Effector CD4-positive, alpha-beta T cell (primary cell): ENCODE data around the gene FKBP1B.
"Not testable (repeated sequence)": the region's sequence is repeated elsewhere in the genome, so short reads cannot be mapped to it uniquely, and the experiment has no call there.

Experiments used
- DNase-seq: peaks from one replicate; pipeline ENCODE4 v3.0.0-alpha.2; 2020

FKBP1B gene

DNA sequence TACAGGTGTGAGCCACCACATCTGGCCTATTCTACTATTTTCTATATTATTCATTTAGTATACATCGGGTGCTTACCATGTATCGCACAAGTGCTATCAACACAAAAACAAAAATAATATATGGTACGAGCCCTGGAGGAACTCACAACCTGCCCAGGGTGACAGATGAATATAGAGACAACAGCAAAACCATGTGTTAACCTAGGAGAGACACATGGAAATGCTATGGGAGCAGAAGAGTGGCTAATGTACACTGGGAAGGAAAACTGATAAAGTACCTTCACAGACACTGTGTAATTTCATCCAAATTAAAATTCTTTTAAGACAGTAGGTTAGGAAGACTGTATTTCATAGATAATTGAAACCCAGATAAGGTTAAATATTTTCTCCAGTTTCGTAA lies 22.7 kb downstream of the FKBP1B start:
- DNase-seq: no peak

DNA sequence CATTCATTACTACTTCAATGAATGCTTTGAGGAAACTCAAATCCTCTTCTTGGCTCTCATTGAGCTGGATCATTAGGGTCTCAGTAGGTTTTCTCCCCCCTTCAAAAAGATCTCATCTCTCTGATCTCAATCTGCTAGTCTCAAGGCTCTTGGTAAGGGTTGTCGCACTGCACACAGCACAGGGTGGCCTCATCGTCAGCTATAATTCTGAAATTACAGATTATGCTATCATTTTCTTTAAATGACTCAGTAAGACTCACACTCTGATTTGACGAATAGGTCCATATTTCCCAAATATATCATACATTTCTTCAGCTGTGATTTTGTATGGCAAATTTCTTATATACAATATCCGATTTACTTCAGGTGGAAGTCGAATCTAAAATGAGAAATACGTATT lies 24.3 kb downstream of the FKBP1B start:
- DNase-seq: no peak

DNA sequence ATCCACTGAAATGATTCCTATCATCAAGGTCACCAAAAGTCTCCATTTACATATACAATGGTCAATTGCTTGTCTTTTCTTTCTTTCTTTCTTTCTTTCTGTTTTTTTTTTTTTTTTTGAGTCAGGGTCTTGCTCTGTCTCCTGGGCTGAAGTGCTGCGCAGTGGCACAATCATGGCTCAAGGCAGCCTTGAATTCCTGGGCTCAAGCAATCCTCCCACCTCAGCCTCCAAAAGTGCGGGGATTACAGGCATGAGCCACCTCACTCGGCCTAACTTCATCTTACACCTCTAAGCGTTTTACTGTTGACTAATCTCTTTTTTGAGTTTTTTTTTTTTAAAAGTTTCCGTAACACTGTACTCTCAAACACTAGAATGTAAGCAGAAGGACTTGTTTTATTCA lies 25.7 kb downstream of the FKBP1B start:
- DNase-seq: no peak

DNA sequence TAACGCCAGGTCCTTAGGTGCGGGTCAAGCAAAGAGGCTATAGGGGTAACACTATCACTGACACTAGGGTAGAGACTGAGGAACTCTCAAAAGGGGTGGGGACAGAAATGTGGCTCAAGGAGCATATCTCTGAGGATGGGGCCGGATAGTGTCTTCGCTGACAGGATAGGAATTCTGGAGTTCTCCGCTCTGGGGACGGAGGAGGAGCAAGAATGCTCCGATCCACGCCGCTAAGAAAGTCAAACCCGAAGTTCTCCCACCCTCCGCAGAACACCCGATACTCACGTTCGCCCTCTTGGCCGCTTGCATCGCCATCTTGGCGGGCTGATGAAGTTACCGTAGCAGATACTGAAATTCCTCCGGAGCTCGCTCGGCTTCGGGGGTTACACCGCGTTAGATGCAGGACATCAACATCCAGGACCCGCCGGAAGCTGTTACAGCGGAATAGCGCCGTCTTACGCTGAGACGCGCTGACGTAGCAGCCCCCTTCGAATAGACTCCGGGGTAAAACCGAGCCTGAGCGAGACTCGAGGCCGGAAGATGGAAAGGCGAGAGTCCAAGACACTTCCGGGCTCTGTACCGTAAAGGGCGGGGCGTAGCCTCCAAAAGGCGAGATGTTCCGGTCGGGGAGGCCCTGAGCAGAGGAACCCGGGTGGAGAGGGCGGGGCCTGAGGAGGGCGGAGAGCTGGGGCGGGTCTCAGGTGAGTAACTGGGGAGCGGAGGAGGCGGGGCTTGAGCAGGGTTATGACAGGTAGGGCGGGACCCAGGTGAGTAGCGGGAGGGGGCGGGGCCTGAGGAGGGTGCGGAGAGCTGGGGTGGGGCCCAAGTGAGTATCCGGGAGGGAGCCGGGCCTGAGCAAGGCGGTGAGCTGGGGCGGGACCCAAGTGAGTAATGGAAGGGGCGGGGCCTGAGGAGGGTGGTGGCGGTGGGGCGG lies 26.6 kb downstream of the FKBP1B start, which contains the start of gene SF3B6:
SF3B6 (minus strand) TSS at position 412 of the 934 bp plus-strand sequence; CDS start at position 315, 97 bp downstream.
- DNase-seq: peak; percentile 99

DNA sequence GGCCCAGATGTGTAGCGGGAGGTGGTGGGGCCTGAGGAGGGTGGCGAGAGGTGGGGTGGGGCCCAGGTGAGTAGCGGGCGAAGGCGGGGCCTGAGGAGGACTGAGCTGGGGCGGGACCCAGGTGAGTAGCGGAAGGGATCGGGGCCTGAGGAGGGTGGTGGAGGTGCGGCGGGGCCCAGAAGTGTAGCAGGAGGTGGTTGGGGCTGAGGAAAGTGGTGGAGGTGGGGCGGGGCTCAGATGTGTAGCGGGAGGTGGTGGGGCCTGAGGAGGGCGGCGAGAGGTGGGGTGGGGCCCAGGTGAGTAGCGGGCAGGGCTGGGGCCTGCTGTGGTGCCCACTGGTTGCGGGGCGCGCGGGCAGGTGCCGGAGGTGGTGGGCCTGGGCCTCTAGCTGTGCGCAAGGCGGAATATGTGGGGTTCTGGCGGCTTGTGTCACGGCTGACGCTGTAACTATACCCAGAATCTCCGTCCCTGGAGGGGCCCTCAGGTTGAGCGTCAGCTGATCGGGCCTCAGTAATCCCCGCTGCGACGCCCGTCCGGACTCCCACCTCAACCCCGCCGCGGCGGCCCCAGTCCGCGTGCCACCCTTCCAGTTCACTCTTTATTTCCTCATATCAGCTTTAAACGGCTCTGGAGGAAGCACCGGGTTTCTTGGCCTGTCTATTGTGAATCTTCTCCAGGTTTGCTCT lies 27.5 kb downstream of the FKBP1B start:
- no peak for DNase-seq

DNA sequence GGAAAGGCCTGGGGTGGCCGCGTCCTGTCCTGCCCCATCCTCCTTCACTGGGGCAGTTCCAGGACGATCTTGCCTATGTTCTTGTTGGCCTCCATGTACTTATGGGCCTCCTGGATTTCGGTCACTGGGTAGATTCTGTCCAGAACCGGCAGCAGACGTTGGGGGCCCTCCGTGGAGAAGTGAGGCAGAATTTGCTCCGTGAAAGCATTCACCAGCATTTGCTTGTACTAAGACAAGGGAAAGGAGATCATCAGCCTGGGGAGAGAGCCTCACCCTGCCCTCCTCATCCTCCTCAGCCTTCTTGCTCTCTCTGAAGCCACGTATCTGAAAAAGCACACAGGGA lies 28.0 kb downstream of the FKBP1B start:
- DNase-seq: no peak

DNA sequence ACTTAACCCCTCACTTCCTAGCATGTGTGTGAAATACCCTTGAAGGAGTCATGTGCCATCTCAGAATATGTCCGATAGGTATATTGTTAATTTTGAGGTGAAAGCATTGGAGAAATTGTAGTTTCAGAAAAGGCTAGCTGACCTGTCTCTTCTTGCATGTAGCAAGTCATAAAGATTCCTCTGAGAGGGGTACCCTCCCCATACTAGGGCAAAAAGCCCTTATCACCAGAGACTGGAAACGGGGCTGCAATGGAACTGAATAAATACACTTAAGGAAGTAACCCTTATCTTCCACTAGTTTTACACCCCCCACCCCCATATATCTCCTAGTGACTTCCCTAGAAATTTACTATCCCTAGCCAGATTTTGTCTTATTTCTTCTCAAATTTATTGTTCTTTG lies 28.3 kb downstream of the FKBP1B start:
- DNase-seq: no peak

DNA sequence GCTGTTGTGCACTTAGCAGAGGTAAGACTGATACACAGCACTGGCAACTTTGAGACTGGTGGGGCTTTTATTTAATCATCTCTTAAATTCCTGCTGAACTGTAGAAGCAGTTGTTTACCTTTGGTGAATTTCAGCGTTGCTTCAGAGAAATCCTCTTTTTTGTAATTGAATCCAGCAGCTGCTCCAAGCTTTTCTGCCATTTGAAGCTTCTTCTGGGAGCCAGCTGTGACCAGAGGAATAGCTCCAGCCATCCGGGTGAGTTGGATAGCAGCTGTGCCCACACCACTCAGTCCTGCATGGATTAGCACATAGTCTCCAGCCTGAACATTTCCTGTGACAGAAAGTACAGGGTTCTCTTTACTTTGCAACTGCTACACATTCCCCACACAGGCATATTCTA lies 31.2 kb downstream of the FKBP1B start:
- DNase-seq: no peak

DNA sequence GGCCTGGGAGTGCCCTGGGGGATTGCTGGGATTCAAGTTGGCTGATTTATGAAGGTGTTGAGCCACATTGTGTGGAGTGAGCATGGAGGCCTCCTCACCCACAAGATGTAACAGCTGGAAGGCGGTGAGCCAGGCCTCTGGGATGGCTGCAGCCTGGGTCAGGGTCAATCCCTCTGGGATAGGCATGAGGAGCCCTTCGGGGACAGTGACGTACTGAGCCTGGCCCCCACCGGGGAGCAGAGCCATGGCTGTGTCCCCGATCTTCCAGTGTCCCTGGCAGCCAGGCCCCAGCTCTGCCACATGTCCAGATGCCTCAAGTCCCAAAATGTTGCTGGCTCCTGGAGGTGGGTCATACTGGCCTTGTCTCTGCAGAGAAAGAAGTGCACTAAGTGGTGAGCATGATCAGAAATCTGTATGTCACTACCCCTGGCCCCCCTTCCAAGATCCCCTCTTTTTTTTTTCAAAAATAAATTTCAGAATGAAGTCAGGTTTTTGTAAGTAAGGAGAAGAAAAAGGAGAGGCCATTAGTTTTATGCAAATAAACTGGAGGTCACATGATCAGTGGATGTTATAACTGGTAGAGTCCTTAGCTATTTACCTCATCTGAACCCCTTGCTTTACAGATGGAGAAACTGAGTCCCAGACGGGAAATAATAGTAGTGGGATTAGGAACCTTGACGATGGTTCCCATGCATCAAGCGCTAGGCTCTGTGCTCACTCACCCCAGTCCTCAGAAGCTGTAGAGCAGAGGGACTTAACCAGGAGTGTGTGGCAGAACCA lies 33.4 kb downstream of the FKBP1B start:
- no peak for DNase-seq

DNA sequence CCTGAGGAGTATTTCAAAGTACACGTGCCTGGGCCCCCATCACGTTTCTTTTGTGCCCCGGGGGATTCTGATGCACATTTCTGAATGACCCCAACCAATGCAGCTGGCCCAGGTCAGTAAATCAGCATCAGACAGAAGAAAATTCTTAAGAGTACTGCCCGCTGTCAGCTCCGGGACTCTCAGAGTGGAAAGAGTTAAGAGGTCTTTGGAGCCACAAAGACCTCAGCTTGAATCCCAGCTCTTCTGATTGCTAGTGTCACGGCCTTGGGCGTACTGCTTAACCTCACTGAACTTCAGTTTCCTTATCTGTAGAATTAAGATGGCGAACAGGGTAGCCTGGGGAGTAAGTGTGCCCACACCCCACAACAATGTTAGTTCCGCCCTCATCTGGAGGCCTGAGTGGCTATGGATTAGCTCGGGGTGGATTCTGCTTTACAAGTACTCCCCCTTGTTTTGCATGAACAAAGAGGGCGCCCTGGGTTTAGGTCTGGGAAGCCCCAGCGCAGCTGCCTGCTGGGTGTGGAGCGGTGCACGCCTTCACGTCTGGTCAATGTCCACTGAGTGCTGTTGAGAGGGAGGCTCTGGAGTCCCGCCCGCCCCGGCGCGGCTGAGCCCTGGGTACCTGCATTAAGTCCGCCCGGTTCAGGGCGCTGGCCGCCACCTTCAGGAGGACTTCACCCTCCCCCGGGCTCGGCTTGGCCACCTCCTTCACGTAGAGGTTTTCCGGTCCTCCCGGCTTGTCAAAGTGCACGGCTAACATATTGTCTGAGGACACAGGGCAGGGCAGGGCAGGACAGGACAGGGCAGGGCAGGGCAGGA lies 34.2 kb downstream of the FKBP1B start:
- DNase-seq: peak; percentile 21

DNA sequence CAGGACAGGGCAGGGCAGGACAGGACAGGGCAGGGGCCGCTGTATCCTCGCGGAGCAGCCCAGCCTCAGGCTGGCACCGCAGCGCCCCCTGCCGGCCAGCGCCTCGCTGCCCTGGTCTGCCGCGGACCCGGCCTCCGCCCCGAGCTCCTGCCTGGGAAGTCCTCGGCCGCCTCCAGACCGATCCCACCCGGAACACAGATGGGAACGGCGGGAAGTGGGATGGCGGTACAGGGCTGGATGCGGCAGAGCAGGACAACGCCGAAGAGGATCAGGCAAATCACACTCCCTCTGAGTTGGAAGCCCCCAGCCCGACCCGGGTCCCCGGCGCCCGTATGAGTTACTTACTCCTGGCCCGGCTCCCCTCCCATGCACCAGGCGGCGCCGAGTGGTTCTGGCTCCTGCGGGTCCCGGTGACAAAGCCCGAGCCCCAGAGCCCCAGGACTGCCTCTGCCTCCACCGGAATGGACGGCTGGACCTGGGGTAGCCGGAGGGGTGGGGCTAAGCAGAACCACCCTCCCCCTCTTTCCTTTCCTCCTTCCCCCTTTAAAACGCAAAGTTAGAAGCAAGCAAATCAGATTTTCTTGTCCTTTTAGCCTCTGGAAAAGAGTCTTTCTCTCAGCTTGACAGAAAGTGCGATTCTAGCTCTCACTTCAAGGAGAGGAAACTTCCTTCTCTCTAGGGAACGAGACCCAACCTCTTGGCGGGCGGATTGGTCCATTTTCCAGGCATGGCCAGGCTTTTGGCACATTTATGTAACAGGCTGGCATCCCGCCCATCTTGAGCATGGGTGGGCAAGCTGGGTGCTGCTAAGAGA lies 35.1 kb downstream of the FKBP1B start, which contains the start of gene TP53I3:
TP53I3 (minus strand) TSS at position 449 of the 814 bp plus-strand sequence. CDS start 508 bp downstream, outside the sequence.
- DNase-seq: peak; percentile 78

DNA sequence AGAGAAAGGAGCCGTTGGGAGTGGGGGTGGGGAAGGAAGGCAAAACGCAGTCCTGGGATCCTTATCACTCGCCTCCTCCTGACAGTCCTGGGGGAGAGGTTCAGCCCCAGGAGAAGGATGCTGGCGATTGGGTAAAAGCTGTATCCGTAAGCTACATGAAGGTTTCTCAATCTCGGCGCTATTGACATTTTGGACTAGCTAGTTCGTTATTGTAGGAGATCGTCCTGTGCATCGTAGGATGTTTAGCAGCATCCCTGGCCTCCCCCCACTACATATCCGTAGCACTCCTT lies 35.6 kb downstream of the FKBP1B start:
- no peak for DNase-seq

DNA sequence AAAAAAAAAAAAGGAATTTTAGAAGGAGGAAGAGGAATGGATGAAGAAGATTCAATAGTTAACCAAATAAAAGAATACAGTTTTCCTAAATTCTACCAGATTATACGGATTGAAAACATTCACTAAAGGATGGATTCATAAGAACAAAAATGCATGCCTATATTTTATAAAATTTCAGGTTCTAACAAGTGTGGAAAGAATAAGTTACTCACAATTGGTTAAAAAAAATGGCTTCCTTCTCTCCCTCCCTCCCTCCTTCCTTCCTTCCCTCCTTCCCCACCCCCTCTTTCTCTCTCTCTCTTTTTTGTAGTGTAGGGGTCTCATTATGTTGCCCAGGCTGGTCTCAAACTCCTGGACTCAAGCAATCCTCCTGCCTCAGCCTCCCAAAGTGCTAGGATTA lies 36.7 kb downstream of the FKBP1B start:
- DNase-seq: no peak

DNA sequence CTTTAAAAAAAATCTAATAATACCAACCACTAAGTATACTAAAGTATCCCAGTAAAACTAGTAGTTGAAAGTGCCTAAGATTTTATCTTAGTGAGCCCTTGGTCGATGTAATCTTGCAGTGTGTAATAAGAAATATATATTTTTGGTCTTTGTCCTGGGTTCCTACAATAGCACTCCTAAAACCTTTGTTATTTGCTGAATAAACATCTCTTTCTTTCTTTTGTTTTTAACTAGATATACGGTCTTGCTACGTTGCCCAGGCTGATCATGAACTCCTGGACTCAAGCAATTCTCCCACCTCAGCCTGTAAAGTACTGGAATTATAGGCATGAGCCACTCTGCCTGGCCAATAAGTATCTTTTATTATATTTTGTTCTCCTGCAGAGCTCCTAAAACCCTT lies 37.5 kb downstream of the FKBP1B start:
- no peak for DNase-seq

DNA sequence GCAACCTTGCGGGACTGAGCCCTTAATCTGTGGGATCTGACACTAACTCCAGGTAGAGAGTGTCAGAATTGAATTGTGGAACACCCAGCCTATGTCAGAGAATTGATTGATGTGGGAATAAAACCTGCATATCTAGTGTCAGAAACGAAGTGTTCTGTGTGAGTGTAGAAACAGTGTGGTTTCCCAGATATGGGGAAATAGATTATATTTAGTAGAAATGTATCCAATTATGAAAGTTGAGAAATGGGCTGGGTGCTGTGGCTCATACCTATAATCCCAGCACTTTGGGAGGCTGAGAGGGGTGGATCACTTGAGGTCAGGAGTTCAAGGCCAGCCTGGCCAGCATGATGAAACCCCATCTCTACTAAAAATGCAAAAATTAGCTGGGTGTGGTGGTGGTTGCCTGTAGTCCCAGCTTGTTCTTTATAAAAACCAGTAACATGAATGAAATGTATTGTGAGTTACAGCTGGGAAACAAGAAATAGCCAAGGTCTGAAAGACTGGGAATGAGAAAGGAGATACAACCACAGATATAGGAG lies 39.3 kb downstream of the FKBP1B start:
- no peak for DNase-seq

DNA sequence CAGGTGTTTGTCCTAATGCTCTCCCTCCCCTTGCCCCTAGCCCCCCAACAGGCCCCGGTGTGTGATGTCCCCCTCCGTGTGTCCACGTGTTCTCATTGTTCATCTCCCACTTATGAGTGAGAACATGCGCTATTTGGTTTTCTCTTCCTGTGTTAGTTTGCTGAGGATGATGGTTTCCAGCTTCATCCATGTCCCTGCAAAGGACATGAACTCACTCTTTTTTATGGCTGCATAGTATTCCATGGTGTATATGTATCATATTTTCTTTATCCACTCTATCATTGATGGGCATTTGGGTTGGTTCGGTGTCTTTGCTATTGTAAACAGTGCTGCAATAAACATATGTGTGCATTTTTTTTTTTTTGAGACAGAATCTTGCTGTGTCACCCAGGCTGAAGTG lies 43.7 kb downstream of the FKBP1B start:
- DNase-seq: not testable (repeated sequence)

DNA sequence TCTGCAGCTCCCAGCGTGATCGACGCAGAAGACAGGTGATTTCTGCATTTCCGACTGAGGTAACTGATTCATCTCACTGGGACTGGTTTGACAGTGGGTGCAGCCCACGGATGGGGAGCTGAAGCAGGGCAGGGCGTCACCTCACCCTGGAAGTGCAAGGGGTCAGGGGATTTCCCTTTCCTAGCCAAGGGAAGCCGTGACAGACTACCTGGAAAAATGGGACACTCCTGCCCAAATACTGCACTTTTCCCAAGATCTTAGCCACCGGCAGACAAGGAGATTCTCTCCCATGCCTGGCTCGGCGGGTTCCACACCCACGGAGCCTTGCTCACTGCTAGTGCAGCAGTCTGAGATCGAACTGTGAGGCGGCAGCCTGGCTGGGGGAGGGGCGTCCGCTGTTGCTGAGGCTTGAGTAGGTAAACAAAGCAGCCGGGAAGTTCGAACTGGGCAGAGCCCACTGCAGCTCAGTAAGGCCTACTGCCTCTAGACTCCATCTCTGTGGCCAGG lies 45.7 kb downstream of the FKBP1B start:
- not testable (repeated sequence) for DNase-seq

DNA sequence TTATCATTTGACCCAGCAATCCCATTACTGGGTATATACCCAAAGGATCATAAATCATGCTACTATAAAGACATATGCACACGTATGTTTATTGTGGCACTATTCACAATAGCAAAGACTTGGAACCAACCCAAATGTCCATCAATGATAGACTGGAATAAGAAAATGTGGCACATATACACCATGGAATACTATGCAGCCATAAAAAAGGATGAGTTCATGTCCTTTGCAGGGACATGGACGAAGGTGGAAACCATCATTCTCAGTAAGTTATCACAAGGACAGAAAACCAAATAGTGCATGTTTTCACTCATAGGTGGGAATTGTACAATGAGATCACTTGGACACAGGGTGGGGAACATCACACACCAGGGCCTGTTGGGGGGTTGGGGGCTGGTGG lies 51.2 kb downstream of the FKBP1B start:
- DNase-seq: not testable (repeated sequence)

DNA sequence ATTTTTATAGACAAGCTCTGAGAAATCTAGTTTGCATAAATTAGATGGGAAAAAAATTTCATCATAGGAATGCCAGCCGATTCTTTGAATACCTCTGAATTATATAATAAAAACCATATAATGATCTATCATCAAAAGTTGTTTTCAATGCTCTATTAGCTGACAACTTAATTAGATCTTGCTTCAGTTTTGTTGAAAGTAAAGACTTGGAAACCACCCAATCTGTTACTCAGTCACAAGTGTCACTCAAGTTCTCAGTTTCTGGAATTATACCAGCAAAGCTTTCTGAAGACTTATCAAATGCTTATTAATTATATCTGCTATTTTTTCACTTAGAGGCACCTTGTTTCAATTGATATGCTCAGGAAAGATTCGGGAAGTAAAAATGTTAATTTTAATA lies 52.5 kb downstream of the FKBP1B start:
- no peak for DNase-seq

DNA sequence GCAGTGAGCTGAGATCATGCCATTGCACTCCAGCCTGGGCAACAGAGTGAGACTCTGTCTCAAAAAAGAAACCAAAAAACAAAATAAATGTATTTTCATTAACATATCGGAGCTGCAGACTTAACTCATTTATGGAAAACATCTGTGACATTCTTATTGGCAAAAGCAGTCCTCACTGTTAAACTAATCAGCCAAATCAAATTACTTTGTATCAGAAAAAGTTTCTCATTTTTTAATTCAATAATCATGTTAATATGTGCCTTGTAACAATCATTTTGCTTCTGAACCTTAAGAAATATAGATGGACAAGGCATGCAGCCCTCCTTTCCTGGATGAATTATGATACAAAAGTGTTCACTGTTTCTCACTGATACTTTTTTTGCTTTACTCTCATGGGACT lies 53.1 kb downstream of the FKBP1B start:
- no peak for DNase-seq

DNA sequence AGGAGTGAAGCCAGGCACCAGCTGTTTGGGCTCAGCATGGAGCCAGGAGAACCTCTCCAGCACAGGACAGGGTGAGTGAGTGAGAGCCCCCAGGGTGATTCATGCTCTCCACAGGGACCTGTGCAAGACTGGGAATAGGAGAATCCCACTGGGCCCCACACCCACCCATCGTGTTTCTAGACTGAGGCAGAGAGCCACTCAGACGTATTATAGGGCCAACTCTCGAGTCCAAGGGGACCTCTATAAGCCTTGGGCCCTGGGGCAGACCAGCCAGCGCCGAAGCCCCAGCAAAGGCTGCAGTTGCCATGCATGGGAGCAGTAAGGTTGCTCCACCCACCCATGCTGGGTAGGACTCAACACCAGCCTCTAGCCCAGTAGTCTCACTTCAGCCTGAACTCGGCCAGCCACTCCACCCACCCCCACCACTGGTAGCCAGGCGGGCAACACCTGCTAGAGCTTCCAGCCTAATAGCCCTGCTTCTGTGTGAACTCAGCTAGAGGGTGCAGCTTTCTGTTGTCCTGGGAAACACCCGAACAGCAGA lies 54.6 kb downstream of the FKBP1B start:
- DNase-seq: no peak
